Osteocyte (in vitro differentiated cells): ENCODE results near the gene PKNOX1. TPM values are rescaled to one million over a fixed set of nuclear protein-coding genes. Genes with fewer than 3 reads are reported as not detected.

ENCODE experiments used
- DNase-seq: peaks from one replicate; pipeline ENCODE4 v3.0.0; 2021; ENCODE audit warnings: mixed read lengths; ENCODE audit not compliant: unreplicated experiment; ENCODE audit errors: extremely low spot score
- H3K27ac Mint-ChIP-seq: one replicate; pipeline ENCODE4 v1.8.0; 2021; ENCODE audit warnings: mild to moderate bottlenecking, mixed read lengths; ENCODE audit not compliant: unreplicated experiment
- H3K27me3 Mint-ChIP-seq: one replicate; pipeline ENCODE4 v1.8.0; 2021; ENCODE audit warnings: mixed read lengths; ENCODE audit not compliant: unreplicated experiment
- H3K36me3 Mint-ChIP-seq: one replicate; pipeline ENCODE4 v1.8.0; 2021; ENCODE audit warnings: mixed read lengths; ENCODE audit not compliant: unreplicated experiment
- H3K4me1 Mint-ChIP-seq: one replicate; pipeline ENCODE4 v1.8.0; 2021; ENCODE audit warnings: mixed read lengths; ENCODE audit not compliant: unreplicated experiment
- H3K4me3 Mint-ChIP-seq: one replicate; pipeline ENCODE4 v1.8.0; 2021; ENCODE audit warnings: mild to moderate bottlenecking, moderate library complexity, mixed read lengths; ENCODE audit not compliant: unreplicated experiment
- H3K9me3 Mint-ChIP-seq: one replicate; pipeline ENCODE4 v1.8.0; 2021; ENCODE audit warnings: mixed read lengths; ENCODE audit not compliant: unreplicated experiment
- CTCF ChIP-seq: fragments of 200-600 bp; sonication (generic); IDR thresholded peaks from 2 replicates; pipeline ENCODE4 v1.5.0; 2021; ENCODE audit warnings: antibody characterized with exemption, mild to moderate bottlenecking, moderate library complexity
- total RNA-seq: library from RNA; stranded (reverse); gene quantifications from 2 replicates; pipeline ENCODE4 v1.2.1, GENCODE V29; 2021

Gene PKNOX1
- total RNA-seq, 1 donor from 2014 or later, result 14.2 TPM

GRCh38 chr21:42974832-42975820 is 764 bp downstream of the PKNOX1 start:
- Mint-ChIP-seq H3K27me3 (no peaks in the 10 kb centered on the region), H3K36me3 (peaks cover 10% of the 10 kb centered on the region), H3K27ac (peak overlapping the region; percentile 94), H3K4me3 (peak overlapping the region; percentile 87), H3K4me1 (peaks cover 18% of the 10 kb centered on the region), H3K9me3 (peaks cover 6% of the 10 kb centered on the region)
- peak; percentile 87 for DNase-seq
- no peak for TF ChIP-seq CTCF

- TF ChIP-seq CTCF, result no peak
- H3K27ac Mint-ChIP-seq, result peak overlapping the region; percentile 94
- H3K27me3 Mint-ChIP-seq, result no peaks in the 10 kb centered on the region
- DNase-seq, result no peak
- peak overlapping the region; percentile 87 for H3K4me3 Mint-ChIP-seq
- H3K4me1 Mint-ChIP-seq, result peaks cover 19% of the 10 kb centered on the region
- peaks cover 10% of the 10 kb centered on the region for H3K36me3 Mint-ChIP-seq
- peaks cover 6% of the 10 kb centered on the region for H3K9me3 Mint-ChIP-seq
These were observed 1.7 kb downstream of the PKNOX1 start for GRCh38 chr21:42975886-42976608.

- no peak for DNase-seq
- peaks cover 10% of the 10 kb centered on the region for H3K36me3 Mint-ChIP-seq
- TF ChIP-seq CTCF, result no peak
- H3K27me3 Mint-ChIP-seq, result no peaks in the 10 kb centered on the region
- H3K9me3 Mint-ChIP-seq, result peaks cover 6% of the 10 kb centered on the region
- no peak overlapping the region for H3K4me3 Mint-ChIP-seq
- peaks cover 26% of the 10 kb centered on the region for H3K4me1 Mint-ChIP-seq
- no peak overlapping the region for H3K27ac Mint-ChIP-seq
These were observed 6.2 kb downstream of the PKNOX1 start for GRCh38 chr21:42980312-42981213.

- H3K9me3 Mint-ChIP-seq, result peaks cover 6% of the 10 kb centered on the region
- H3K27ac Mint-ChIP-seq, result no peak overlapping the region
- no peaks in the 10 kb centered on the region for H3K27me3 Mint-ChIP-seq
- no peak overlapping the region for H3K4me3 Mint-ChIP-seq
- H3K36me3 Mint-ChIP-seq, result peaks cover 10% of the 10 kb centered on the region
- DNase-seq, result no peak
- H3K4me1 Mint-ChIP-seq, result peaks cover 21% of the 10 kb centered on the region
- TF ChIP-seq CTCF, result no peak
These were observed 6.8 kb downstream of the PKNOX1 start for GRCh38 chr21:42981214-42981523.
